ENCODE measurements around the gene PPP2R3B.

PPP2R3B gene

GRCh38 chrX:300334-300733 lies 86.4 kb downstream of the PPP2R3B start:
- ChIA-PET POLR2A (no interaction called here), CTCF (no interaction called here)
- H3K36me3 ChIP-seq (ENCODE audit: control insufficient read depth in 2 of 2, insufficient read depth in 1 of 2, low read length in 2 of 2), result peaks cover 36 to 61% of the 10 kb centered on the region in 2 experiments
- no peak overlapping the region for H3K4me3 ChIP-seq (ENCODE audit: low read depth, low read length)
- H3K27ac ChIP-seq (ENCODE audit: extremely low read depth, low read depth, low read length), result no peak overlapping the region
- no peaks in the 10 kb centered on the region for H3K4me1 ChIP-seq (ENCODE audit: control insufficient read depth, insufficient read depth, low read length)
- no peak for TF ChIP-seq ZNF266 (tag by site-specific recombination; IDR thresholded peaks at IDR 0.05; ENCODE audit: low read depth)
- no peak for TF ChIP-seq ZXDB (tag by site-specific recombination; IDR thresholded peaks at IDR 0.05)
- TF ChIP-seq KLF16 (tag by site-specific recombination; IDR thresholded peaks at IDR 0.05), result no peak
- TF ChIP-seq ZNF549 (tag by site-specific recombination; IDR thresholded peaks at IDR 0.05), result no peak
- TF ChIP-seq GLI2 (tag by site-specific recombination; IDR thresholded peaks at IDR 0.05; ENCODE audit: borderline replicate concordance, low read depth), result no peak
- no peak for TF ChIP-seq ZNF433 (tag by site-specific recombination; IDR thresholded peaks at IDR 0.05; ENCODE audit: low read depth)
- TF ChIP-seq ZNF747 (tag by site-specific recombination; IDR thresholded peaks at IDR 0.05), result no peak
- TF ChIP-seq ZNF621 (tag by site-specific recombination; IDR thresholded peaks at IDR 0.05), result no peak
- TF ChIP-seq, protein P1, sequence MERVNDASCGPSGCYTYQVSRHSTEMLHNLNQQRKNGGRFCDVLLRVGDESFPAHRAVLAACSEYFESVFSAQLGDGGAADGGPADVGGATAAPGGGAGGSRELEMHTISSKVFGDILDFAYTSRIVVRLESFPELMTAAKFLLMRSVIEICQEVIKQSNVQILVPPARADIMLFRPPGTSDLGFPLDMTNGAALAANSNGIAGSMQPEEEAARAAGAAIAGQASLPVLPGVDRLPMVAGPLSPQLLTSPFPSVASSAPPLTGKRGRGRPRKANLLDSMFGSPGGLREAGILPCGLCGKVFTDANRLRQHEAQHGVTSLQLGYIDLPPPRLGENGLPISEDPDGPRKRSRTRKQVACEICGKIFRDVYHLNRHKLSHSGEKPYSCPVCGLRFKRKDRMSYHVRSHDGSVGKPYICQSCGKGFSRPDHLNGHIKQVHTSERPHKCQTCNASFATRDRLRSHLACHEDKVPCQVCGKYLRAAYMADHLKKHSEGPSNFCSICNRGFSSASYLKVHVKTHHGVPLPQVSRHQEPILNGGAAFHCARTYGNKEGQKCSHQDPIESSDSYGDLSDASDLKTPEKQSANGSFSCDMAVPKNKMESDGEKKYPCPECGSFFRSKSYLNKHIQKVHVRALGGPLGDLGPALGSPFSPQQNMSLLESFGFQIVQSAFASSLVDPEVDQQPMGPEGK (tag by site-specific recombination; IDR thresholded peaks at IDR 0.05), result no peak
- TF ChIP-seq ZFHX2 (tag by site-specific recombination; conservative IDR thresholded peaks at IDR 0.05), result no peak
- H3K9me3 ChIP-seq (ENCODE audit: control insufficient read depth, insufficient read depth, low read depth, low read length), result no peaks in the 10 kb centered on the region

- POLR2A ChIA-PET, result no interaction called here
- CTCF ChIA-PET, result no interaction called here
- Histone ChIP-seq H3K27ac (ENCODE audit: extremely low read depth, low read depth, low read length) (no peak overlapping the region), H3K4me3 (ENCODE audit: low read depth, low read length) (no peak overlapping the region), H3K9me3 (ENCODE audit: control insufficient read depth, insufficient read depth, low read depth, low read length) (no peaks in the 10 kb centered on the region), H3K36me3 (ENCODE audit: control insufficient read depth in 2 of 2, insufficient read depth in 1 of 2, low read length in 2 of 2) (peaks cover 45 to 62% of the 10 kb centered on the region in 2 experiments), H3K4me1 (ENCODE audit: control insufficient read depth, insufficient read depth, low read length) (no peaks in the 10 kb centered on the region)
- TF ChIP-seq HOXA7 (CRISPR knock-in tag; IDR thresholded peaks at IDR 0.05; ENCODE audit: borderline replicate concordance) (no peak), ZNF664 (tag by site-specific recombination; IDR thresholded peaks at IDR 0.05) (no peak), ZBTB49 (tag by site-specific recombination; IDR thresholded peaks at IDR 0.05; ENCODE audit: low read depth) (no peak), MZF1 (tag by site-specific recombination; IDR thresholded peaks at IDR 0.05; ENCODE audit: borderline replicate concordance) (no peak), ZNF510 (tag by site-specific recombination; IDR thresholded peaks at IDR 0.05; ENCODE audit: insufficient replicate concordance) (no peak), ZNF169 (tag by site-specific recombination; IDR thresholded peaks at IDR 0.05) (no peak)
- TF ChIP-seq, protein P2, sequence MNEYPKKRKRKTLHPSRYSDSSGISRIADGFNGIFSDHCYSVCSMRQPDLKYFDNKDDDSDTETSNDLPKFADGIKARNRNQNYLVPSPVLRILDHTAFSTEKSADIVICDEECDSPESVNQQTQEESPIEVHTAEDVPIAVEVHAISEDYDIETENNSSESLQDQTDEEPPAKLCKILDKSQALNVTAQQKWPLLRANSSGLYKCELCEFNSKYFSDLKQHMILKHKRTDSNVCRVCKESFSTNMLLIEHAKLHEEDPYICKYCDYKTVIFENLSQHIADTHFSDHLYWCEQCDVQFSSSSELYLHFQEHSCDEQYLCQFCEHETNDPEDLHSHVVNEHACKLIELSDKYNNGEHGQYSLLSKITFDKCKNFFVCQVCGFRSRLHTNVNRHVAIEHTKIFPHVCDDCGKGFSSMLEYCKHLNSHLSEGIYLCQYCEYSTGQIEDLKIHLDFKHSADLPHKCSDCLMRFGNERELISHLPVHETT (tag by site-specific recombination; IDR thresholded peaks at IDR 0.05), result no peak
Measured at GRCh38 chrX:298993-299392, 87.7 kb downstream of the PPP2R3B start.

- H3K9me3 ChIP-seq (ENCODE audit: control insufficient read depth, insufficient read depth, low read depth, low read length), result no peaks in the 10 kb centered on the region
- no peak for TF ChIP-seq SCRT1 (tag by site-specific recombination; IDR thresholded peaks at IDR 0.05; ENCODE audit: borderline replicate concordance)
- TF ChIP-seq ZNF660 (tag by site-specific recombination; IDR thresholded peaks at IDR 0.05), result no peak
- no peak for TF ChIP-seq REPIN1 (tag by site-specific recombination; IDR thresholded peaks at IDR 0.05; ENCODE audit: low read depth)
- POLR2A ChIA-PET, result no interaction called here
- peaks cover 48 to 69% of the 10 kb centered on the region in 2 experiments for H3K36me3 ChIP-seq (ENCODE audit: control insufficient read depth in 2 of 2, insufficient read depth in 1 of 2, low read length in 2 of 2)
- no peaks in the 10 kb centered on the region for H3K4me1 ChIP-seq (ENCODE audit: control insufficient read depth, insufficient read depth, low read length)
- H3K27ac ChIP-seq (ENCODE audit: extremely low read depth, low read depth, low read length), result no peak overlapping the region
- H3K4me3 ChIP-seq (ENCODE audit: low read depth, low read length), result no peak overlapping the region
- CTCF ChIA-PET, result no interaction called here
Measured at GRCh38 chrX:295136-295535, 91.6 kb downstream of the PPP2R3B start.
